Endothelial cell of umbilical vein (primary cell): ENCODE results near the gene ALG5. TPM values are rescaled to one million over a fixed set of nuclear protein-coding genes. Genes with fewer than 3 reads are reported as not detected.

Experiments
- BruUV-seq: library from RNA; stranded (reverse); fragments of 400-500 nt; replicated peaks from 2 replicates; lab custom pipeline; 2021; lab: Mats Ljungman, UMichigan
- CTCF ChIA-PET: fragments of 300-600, 350-600 bp; sonication (Branson Sonifier 250); formaldehyde crosslinking; loops from one replicate; lab custom pipeline; 2021; ENCODE audit warnings: antibody characterized with exemption, inconsistent platforms; lab: Charles Lee
- POLR2A ChIA-PET: fragments of 300-600, 350-600 bp; sonication (Branson Sonifier 250); formaldehyde crosslinking; loops from one replicate; lab custom pipeline; 2021; ENCODE audit warnings: antibody characterized with exemption, inconsistent platforms; lab: Charles Lee
- DNase-seq: peaks from one replicate; pipeline ENCODE4 v3.0.0-alpha.2; 2011; ENCODE audit warnings: low read depth, low spot score
- FAIRE-seq: peaks from 2 replicates; lab custom pipeline; 2011; peaks lifted over from hg19 to GRCh38; lab: Jason Lieb, UNC
- H2AFZ ChIP-seq: 2 replicates; pipeline ENCODE4 v1.6.0; 2012; ENCODE audit warnings: low read depth, low read length, control low read depth, inconsistent platforms
- H3K27ac ChIP-seq: 2 replicates; pipeline ENCODE4 v1.5.1; 2011; ENCODE audit warnings: low read depth, mild to moderate bottlenecking, control low read depth, low read length, moderate library complexity; ENCODE audit not compliant: insufficient read depth
- H3K27me3 ChIP-seq, 2 experiments: 2 replicates each; pipeline versions ENCODE4 v1.6.0 to v1.6.1; 2011; ENCODE audit warnings: low read length in 2 of 2, mixed read lengths in 1 of 2; ENCODE audit not compliant: control insufficient read depth in 2 of 2, insufficient read depth in 2 of 2
- H3K36me3 ChIP-seq, 2 experiments: 2 replicates in 1 of 2; 3 replicates in 1 of 2; pipeline ENCODE4 v1.5.1; 2011; ENCODE audit warnings: low read length in 2 of 2, mild to moderate bottlenecking in 1 of 2, moderate library complexity in 1 of 2; ENCODE audit not compliant: control insufficient read depth in 2 of 2, insufficient read depth in 2 of 2; ENCODE audit errors: extremely low read depth in 1 of 2
- H3K4me1 ChIP-seq: 3 replicates; pipeline ENCODE4 v1.5.1; 2011; ENCODE audit warnings: mild to moderate bottlenecking, low read length; ENCODE audit not compliant: control insufficient read depth, insufficient read depth; ENCODE audit errors: extremely low read depth
- H3K4me2 ChIP-seq: 2 replicates; pipeline ENCODE4 v1.6.1; 2011; ENCODE audit warnings: low read length, control low read depth, mixed read lengths; ENCODE audit not compliant: insufficient read depth
- H3K4me3 ChIP-seq, 3 experiments: fragments of 200-600 bp in 1 of 3; sonication (generic), shearing (Covaris generic) in 1 of 3; replicated peaks in 1 of 3; 2 replicates each; pipeline ENCODE4 v1.5.1; 2011 to 2016; ENCODE audit warnings: control low read depth in 3 of 3, low read length in 3 of 3, mild to moderate bottlenecking in 2 of 3, inconsistent platforms in 1 of 3, low read depth in 1 of 3, moderate library complexity in 1 of 3; ENCODE audit not compliant: insufficient read depth in 1 of 3
- H3K79me2 ChIP-seq: 2 replicates; pipeline ENCODE4 v1.6.0; 2012; ENCODE audit warnings: low read length, inconsistent platforms; ENCODE audit not compliant: control insufficient read depth, insufficient read depth
- H3K9ac ChIP-seq: replicated peaks from 2 replicates; pipeline ENCODE3; 2011; ENCODE audit warnings: low read length, control low read depth; ENCODE audit not compliant: insufficient read depth; ENCODE audit errors: extremely low read depth
- H3K9me1 ChIP-seq: replicated peaks from 3 replicates; pipeline ENCODE4 v1.6.0; 2011; ENCODE audit warnings: mild to moderate bottlenecking, low read length; ENCODE audit not compliant: control insufficient read depth, insufficient read depth; ENCODE audit errors: extremely low read depth
- H3K9me3 ChIP-seq: replicated peaks from 2 replicates; pipeline ENCODE4 v1.5.1; 2012; ENCODE audit warnings: low read length, inconsistent platforms; ENCODE audit not compliant: control insufficient read depth, insufficient read depth
- H4K20me1 ChIP-seq: replicated peaks from 2 replicates; pipeline ENCODE3; 2011; ENCODE audit warnings: mild to moderate bottlenecking, low read length; ENCODE audit not compliant: control insufficient read depth, insufficient read depth; ENCODE audit errors: extremely low read depth
- CTCF ChIP-seq, 2 donors: IDR thresholded peaks; 1 replicate in 1 of 2; 2 replicates in 1 of 2; pipeline ENCODE4 v1.5.1; 2011; ENCODE audit warnings: low read length in 2 of 2, mild to moderate bottlenecking in 2 of 2, moderate library complexity in 2 of 2, control low read depth in 1 of 2, inconsistent platforms in 1 of 2, low read depth in 1 of 2; ENCODE audit not compliant: insufficient read depth in 1 of 2; ENCODE audit errors: extremely low read depth in 1 of 2
- EZH2 ChIP-seq: IDR thresholded peaks from 2 replicates; pipeline ENCODE4 v1.6.1; 2012; ENCODE audit warnings: borderline replicate concordance, low read depth, mild to moderate bottlenecking, moderate library complexity, low read length, inconsistent platforms; ENCODE audit not compliant: severe bottlenecking
- FOS ChIP-seq: IDR thresholded peaks from 2 replicates; pipeline ENCODE4 v1.6.1; 2011; ENCODE audit warnings: mild to moderate bottlenecking, low read length, moderate library complexity, borderline replicate concordance; ENCODE audit not compliant: insufficient read depth
- GATA2 ChIP-seq: IDR thresholded peaks from 2 replicates; pipeline ENCODE4 v1.7.0; 2011; ENCODE audit warnings: low read depth, mild to moderate bottlenecking, moderate library complexity, mixed read lengths, low read length; ENCODE audit not compliant: insufficient read length, insufficient read depth
- JUN ChIP-seq: IDR thresholded peaks from 2 replicates; pipeline ENCODE4 v1.6.1; 2011; ENCODE audit warnings: borderline replicate concordance, low read depth; ENCODE audit not compliant: insufficient read length, insufficient read depth
- MAX ChIP-seq: IDR thresholded peaks from 2 replicates; pipeline ENCODE4 v1.6.1; 2011; ENCODE audit not compliant: insufficient read depth, insufficient read length
- MYC ChIP-seq: IDR thresholded peaks from one replicate; pipeline ENCODE4 v1.6.1; 2011; ENCODE audit warnings: mild to moderate bottlenecking, low read depth, low read length
- POLR2A ChIP-seq: IDR thresholded peaks from 2 replicates; pipeline ENCODE4 v1.6.1; 2012; ENCODE audit warnings: low read depth, mild to moderate bottlenecking, control low read depth, low read length
- POLR2AphosphoS5 ChIP-seq: IDR thresholded peaks from 2 replicates; pipeline ENCODE4 v1.6.1; 2012; ENCODE audit warnings: low read depth, mild to moderate bottlenecking, control low read depth, low read length, moderate library complexity; ENCODE audit not compliant: insufficient read depth
- dilution Hi-C: fragments of 300-500 bp; cut with MboI; formaldehyde crosslinking; loops from one replicate; pipeline ENCODE4 v1.15.0; 2019; ENCODE audit warnings: low sequenced_read_pairs; ENCODE audit not compliant: extremely low pct_ligation_motif_present
- intact Hi-C: fragments of 100-400 bp; cut with micrococcal nuclease; formaldehyde crosslinking; loops from one replicate; pipeline ENCODE4 v1.10.0; 2022
- polyA plus RNA-seq, 4 experiments: library from polyadenylated mRNA; depleted of rRNA in 3 of 4; stranded (reverse) in 3 of 4; unstranded in 1 of 4; fragments of >200 nt; gene quantifications; 2 replicates each; pipeline versions ENCODE4 v1.2.1 to v1.2.3, GENCODE V29; 2011 to 2012; ENCODE audit warnings: missing spikeins in 1 of 4
- total RNA-seq: library from RNA; stranded (reverse); gene quantifications from 2 replicates; pipeline ENCODE4 v1.2.3, GENCODE V29; 2021

ALG5 gene
- total and polyA plus RNA-seq, 2 donors (not counting 3 experiments of a cell fraction or from before 2014, with no cell fraction given), result 24.4 to 29.3 TPM

- no peak for FAIRE-seq
- CTCF ChIA-PET, result interaction anchor here (0.9 to 1.9 kb wide), 5 partner anchors 8 to 101 kb away, joined by 4 to 11 read pairs (median 4); no protein-coding TSS in a partner anchor
- intact Hi-C loops, result no loop called here
Observed at GRCh38 chr13:36959456-36960116, 39.6 kb downstream of the ALG5 start.

More at GRCh38 chr13:36959456-36960116, 39.6 kb downstream of the ALG5 start:
- Histone ChIP-seq H2AFZ (no peak overlapping the region), H3K9me1 (no peaks in the 10 kb centered on the region), H3K9me3 (no peaks in the 10 kb centered on the region), H3K4me2 (no peak overlapping the region), H3K36me3 (peaks cover 4 to 9% of the 10 kb centered on the region in 2 experiments), H3K27ac (no peak overlapping the region), H3K4me1 (peaks cover 12% of the 10 kb centered on the region), H3K27me3 (no peaks in the 10 kb centered on the region), H4K20me1 (no peaks in the 10 kb centered on the region), H3K4me3 (no peak overlapping the region), H3K9ac (no peak overlapping the region), H3K79me2 (no peaks in the 10 kb centered on the region)
- BruUV-seq, result no TSS peak
- DNase-seq, result no peak
- dilution Hi-C loops, result no loop called here
- POLR2A ChIA-PET, result no interaction called here
- no peak for TF ChIP-seq FOS
- no peak for TF ChIP-seq JUN
- TF ChIP-seq CTCF (IDR thresholded peaks at IDR 0.05; ENCODE audit: extremely low read depth in 1 of 2, insufficient read depth in 1 of 2, low read depth in 1 of 2, low read length in 2 of 2), result no peak
- no peak for TF ChIP-seq MAX
- TF ChIP-seq POLR2A, result no peak
- no peak for TF ChIP-seq GATA2
- TF ChIP-seq MYC, result no peak
- no peak for TF ChIP-seq POLR2AphosphoS5
- no peak for TF ChIP-seq EZH2
